ENCODE results near the gene AGAP3.

DNA sequence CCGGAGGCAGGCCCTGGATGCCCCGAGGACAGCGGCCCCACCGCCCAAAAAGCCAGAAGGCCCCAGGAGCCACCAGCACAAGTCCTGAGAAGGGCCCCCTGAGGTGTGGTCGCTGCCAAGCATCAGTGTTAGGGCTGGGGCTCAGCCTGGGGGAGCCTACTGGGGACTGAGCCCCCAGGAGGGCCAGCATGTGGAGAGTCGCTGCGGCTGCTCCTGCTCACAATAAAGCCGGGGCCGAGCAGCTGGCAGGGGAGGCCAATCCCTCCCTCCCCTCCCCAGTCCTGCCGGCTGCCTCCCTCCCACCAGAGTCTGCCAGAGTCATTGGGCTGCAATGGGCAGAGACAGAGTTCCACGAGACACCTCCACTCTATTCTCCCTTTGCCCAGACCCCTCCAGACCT is 41.0 kb upstream of the AGAP3 start:
- no peak for TF ChIP-seq POLR2AphosphoS5 (IDR thresholded peaks at IDR 0.05)
- TF ChIP-seq, protein P1, sequence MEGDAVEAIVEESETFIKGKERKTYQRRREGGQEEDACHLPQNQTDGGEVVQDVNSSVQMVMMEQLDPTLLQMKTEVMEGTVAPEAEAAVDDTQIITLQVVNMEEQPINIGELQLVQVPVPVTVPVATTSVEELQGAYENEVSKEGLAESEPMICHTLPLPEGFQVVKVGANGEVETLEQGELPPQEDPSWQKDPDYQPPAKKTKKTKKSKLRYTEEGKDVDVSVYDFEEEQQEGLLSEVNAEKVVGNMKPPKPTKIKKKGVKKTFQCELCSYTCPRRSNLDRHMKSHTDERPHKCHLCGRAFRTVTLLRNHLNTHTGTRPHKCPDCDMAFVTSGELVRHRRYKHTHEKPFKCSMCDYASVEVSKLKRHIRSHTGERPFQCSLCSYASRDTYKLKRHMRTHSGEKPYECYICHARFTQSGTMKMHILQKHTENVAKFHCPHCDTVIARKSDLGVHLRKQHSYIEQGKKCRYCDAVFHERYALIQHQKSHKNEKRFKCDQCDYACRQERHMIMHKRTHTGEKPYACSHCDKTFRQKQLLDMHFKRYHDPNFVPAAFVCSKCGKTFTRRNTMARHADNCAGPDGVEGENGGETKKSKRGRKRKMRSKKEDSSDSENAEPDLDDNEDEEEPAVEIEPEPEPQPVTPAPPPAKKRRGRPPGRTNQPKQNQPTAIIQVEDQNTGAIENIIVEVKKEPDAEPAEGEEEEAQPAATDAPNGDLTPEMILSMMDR (IDR thresholded peaks at IDR 0.05) = no peak
